HUES6 (cell line): ENCODE data around the gene ATP5F1A.
A peak's percentile ranks its signal among the peaks of the same experiment; 100 is the strongest.
"Not testable (repeated sequence)": the region's sequence is repeated elsewhere in the genome, so short reads cannot be mapped to it uniquely, and the experiment has no call there.

Experiments used
- H3K27ac ChIP-seq: 2 replicates; pipeline ENCODE4 v1.7.0; 2013; ENCODE audit warnings: low read depth, mild to moderate bottlenecking, low read length, inconsistent platforms
- H3K27me3 ChIP-seq: 2 replicates; pipeline ENCODE4 v1.6.1; 2013; ENCODE audit warnings: low read length; ENCODE audit not compliant: control insufficient read depth, insufficient read depth
- H3K36me3 ChIP-seq: 2 replicates; pipeline ENCODE4 v1.6.1; 2013; ENCODE audit warnings: low read length; ENCODE audit not compliant: control insufficient read depth, insufficient read depth
- H3K4me1 ChIP-seq: 2 replicates; pipeline ENCODE4 v1.6.1; 2013; ENCODE audit warnings: low read length; ENCODE audit not compliant: control insufficient read depth, insufficient read depth
- H3K4me3 ChIP-seq: 2 replicates; pipeline ENCODE4 v1.5.1; 2013; ENCODE audit warnings: low read depth, low read length
- H3K9ac ChIP-seq: one replicate; pipeline ENCODE4 v1.6.1; 2013; ENCODE audit warnings: mild to moderate bottlenecking, low read length
- H3K9me3 ChIP-seq: 2 replicates; pipeline ENCODE4 v1.6.1; 2013; ENCODE audit warnings: low read depth, low read length; ENCODE audit not compliant: control insufficient read depth, insufficient read depth

ATP5F1A gene

GRCh38 chr18:46104128-46104911, 6.2 kb upstream of the ATP5F1A start, which contains the start of gene HAUS1:
Gene HAUS1, plus strand, starts transcription at chr18:46104385. Its CDS starts 27 bp downstream, at chr18:46104412.
- peak within 1 kb of the TSS; percentile 80 for H3K9ac ChIP-seq
- H3K27me3 ChIP-seq, result no peaks in the 10 kb centered on the region
- no peaks in the 10 kb centered on the region for H3K4me1 ChIP-seq
- peak within 1 kb of the TSS; percentile 89 for H3K4me3 ChIP-seq
- peaks cover 27% of the 10 kb centered on the region for H3K36me3 ChIP-seq
- peak within 1 kb of the TSS; percentile 54 for H3K27ac ChIP-seq
- no peaks in the 10 kb centered on the region for H3K9me3 ChIP-seq

- Histone ChIP-seq H3K4me1 (peaks cover 8% of the 10 kb centered on the region), H3K9ac (no peak overlapping the region), H3K27ac (no peak overlapping the region), H3K27me3 (no peaks in the 10 kb centered on the region), H3K4me3 (no peak overlapping the region), H3K36me3 (peaks cover 13% of the 10 kb centered on the region), H3K9me3 (no peaks in the 10 kb centered on the region)
Observed at GRCh38 chr18:46099463-46099862, 1.4 kb upstream of the ATP5F1A start.

DNA sequence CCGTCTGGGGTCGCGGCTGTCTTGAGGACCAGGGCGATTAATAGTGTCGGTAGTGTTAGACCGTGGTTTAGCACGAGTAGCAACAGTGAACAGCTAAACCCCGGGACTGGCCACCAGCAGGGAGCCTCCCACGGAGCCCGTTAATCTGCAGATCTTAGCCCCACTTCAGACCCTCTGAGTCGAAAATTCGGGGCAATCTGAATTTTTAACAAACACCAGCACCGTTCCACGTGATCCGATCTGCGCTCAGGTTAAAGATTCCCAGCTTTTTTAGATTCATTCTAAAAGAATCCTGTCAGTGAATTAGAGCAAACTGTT, 479 bp upstream of the ATP5F1A start:
- H3K4me1 ChIP-seq, result peaks cover 8% of the 10 kb centered on the region
- peak overlapping the region; percentile 92 for H3K9ac ChIP-seq
- no peaks in the 10 kb centered on the region for H3K9me3 ChIP-seq

DNA sequence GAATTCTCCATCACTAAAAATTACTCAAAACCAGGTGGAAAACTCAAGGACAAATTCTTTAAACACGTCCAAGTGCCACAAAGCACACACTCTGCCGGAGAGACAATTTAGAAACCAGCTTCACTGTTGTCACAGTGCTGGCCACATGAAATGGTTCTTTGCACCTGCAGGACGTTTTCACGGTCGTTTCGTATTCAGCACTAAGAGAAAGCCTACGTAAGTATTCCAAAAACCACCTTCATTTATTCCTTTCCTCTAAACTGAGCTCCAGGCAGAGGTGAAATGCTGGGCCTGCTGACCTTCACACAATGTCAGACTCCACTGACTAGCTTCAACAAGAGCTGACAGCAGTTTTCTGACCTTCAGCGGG, 680 bp downstream of the ATP5F1A start:
- peaks cover 8% of the 10 kb centered on the region for H3K4me1 ChIP-seq
- H3K9ac ChIP-seq, result peak overlapping the region; percentile 92
- H3K36me3 ChIP-seq, result peaks cover 33% of the 10 kb centered on the region
- peak overlapping the region; percentile 93 for H3K4me3 ChIP-seq
- H3K27me3 ChIP-seq, result no peaks in the 10 kb centered on the region
- H3K27ac ChIP-seq, result peak overlapping the region; percentile 91
- no peaks in the 10 kb centered on the region for H3K9me3 ChIP-seq

More for the DNA sequence above, 479 bp upstream of the ATP5F1A start:
- H3K36me3 ChIP-seq, result peaks cover 21% of the 10 kb centered on the region
- peak overlapping the region; percentile 93 for H3K4me3 ChIP-seq
- H3K27ac ChIP-seq, result peak overlapping the region; percentile 91
- no peaks in the 10 kb centered on the region for H3K27me3 ChIP-seq

DNA sequence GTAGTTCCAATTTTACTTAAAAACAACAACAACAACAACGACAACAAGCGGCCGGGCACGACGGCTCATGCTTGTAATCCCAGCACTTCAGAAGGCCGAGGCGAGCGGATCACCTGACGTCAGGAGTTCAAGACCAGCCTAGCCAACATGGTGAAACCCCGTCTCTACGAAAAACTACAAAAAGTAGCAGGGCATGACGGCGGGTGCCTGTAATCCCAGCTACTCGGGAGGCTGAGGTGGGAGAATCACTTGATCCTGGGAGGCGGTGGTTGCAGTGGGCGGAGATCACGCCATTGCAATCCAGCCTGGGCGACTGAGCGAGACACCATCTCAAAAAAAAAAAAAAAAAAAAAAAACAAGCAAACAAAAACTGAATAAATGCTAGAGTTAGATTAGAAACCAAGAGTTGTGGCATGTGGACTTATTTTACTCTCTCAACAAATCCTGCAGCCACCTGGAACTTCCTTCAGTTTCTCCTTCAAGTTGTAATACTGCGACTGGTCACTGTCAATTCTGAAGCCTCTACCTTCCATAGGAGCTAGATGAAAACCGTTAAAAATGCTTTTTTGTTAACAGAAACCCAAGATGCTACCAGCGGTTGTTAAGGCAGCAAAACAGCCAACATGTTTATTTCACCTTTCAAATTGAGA, 1.3 kb downstream of the ATP5F1A start:
- H3K36me3 ChIP-seq, result peaks cover 39% of the 10 kb centered on the region
- no peak overlapping the region; the same call in 1 of the 2 replicates for H3K27ac ChIP-seq
- peak overlapping the region; percentile 93 for H3K4me3 ChIP-seq
- H3K4me1 ChIP-seq, result peaks cover 8% of the 10 kb centered on the region
- H3K9ac ChIP-seq, result peak overlapping the region; percentile 92
- H3K9me3 ChIP-seq, result no peaks in the 10 kb centered on the region
- no peaks in the 10 kb centered on the region for H3K27me3 ChIP-seq

DNA sequence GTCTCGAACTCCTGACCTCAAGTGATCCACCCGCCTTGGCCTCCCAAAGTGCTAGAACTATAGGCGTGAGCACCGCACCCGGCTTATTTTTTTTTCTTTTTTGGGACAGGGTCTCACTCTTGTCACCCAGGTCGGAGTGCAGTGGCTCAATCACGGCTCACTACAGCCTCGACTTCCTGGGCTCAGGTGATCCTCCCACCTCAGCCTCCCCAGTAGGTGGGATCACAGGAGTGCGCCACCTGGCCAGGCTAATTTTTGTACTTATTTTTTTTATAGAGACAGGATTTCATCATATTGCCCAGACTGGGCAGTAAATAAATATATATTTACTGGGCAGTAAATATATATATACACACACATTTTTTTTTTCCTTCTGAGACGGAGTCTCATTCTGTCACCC, 2.6 kb downstream of the ATP5F1A start:
- Histone ChIP-seq H3K36me3 (peaks cover 51% of the 10 kb centered on the region), H3K27me3 (no peaks in the 10 kb centered on the region), H3K4me1 (peaks cover 8% of the 10 kb centered on the region), H3K4me3 (no peak overlapping the region), H3K9me3 (no peaks in the 10 kb centered on the region), H3K9ac (no peak overlapping the region), H3K27ac (no peak overlapping the region)

- H3K9ac ChIP-seq, H3K9me3 ChIP-seq: not testable (repeated sequence)
- peaks cover 99% of the 10 kb centered on the region for H3K36me3 ChIP-seq
Observed at GRCh38 chr18:46088501-46088900, 9.6 kb downstream of the ATP5F1A start.

DNA sequence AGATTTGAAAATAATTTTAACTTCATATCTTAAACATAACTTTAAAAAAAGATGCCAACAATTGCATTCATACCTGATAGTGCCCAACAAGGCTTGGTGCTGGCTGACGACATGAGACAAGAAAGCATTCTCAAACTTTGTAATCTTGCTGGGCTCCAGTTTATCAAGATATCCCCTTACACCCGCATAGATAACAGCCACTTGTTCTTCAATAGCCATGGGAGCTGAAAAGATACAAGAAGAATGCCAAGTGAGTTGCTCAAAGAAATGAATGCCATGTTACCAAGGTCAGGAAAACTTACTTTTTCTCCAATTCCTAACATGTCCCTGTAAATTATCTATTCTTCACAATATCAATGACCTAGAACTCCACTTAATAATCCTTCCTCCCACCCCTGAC, 13.7 kb downstream of the ATP5F1A start:
- H3K27ac ChIP-seq, result no peak overlapping the region
- H3K4me1 ChIP-seq, result no peaks in the 10 kb centered on the region; the same call in 1 of the 2 replicates
- peaks cover 92% of the 10 kb centered on the region for H3K36me3 ChIP-seq
- H3K4me3 ChIP-seq, result no peak overlapping the region
- no peaks in the 10 kb centered on the region for H3K27me3 ChIP-seq
- no peaks in the 10 kb centered on the region for H3K9me3 ChIP-seq
- no peak overlapping the region for H3K9ac ChIP-seq

More at GRCh38 chr18:46088501-46088900, 9.6 kb downstream of the ATP5F1A start:
- not testable (repeated sequence) for H3K27me3 ChIP-seq, H3K4me3 ChIP-seq, H3K27ac ChIP-seq, H3K4me1 ChIP-seq

GRCh38 chr18:46080156-46080555, 17.9 kb downstream of the ATP5F1A start:
- Histone ChIP-seq H3K36me3 (peaks cover 57% of the 10 kb centered on the region), H3K9me3 (no peaks in the 10 kb centered on the region), H3K27me3 (no peaks in the 10 kb centered on the region), H3K4me1 (no peaks in the 10 kb centered on the region), H3K27ac (no peak overlapping the region), H3K4me3 (no peak overlapping the region), H3K9ac (no peak overlapping the region)

DNA sequence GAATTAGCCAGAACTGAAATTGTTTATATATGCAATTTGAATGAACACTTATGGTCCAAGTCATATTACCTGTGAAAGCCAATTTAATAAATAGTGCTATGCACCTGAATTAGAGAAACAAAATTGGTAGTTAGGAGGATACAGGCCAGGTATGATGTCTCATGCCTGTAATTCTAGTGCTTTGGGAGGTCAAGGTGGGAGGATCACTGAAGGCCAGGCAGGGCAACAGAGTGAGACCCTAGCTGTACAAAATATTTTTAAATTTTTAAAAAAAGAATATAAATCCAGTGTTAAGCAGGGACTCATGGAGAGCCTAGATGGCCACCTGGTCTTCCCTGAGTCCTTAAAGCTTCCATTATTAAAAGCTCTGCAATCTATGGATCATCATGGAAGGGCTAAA, 18.8 kb downstream of the ATP5F1A start:
- Histone ChIP-seq H3K9ac (no peak overlapping the region), H3K9me3 (no peaks in the 10 kb centered on the region), H3K27me3 (no peaks in the 10 kb centered on the region), H3K36me3 (peaks cover 49% of the 10 kb centered on the region), H3K27ac (no peak overlapping the region), H3K4me3 (no peak overlapping the region), H3K4me1 (no peaks in the 10 kb centered on the region)
